ENCODE data around the gene TSFM. TPM values are rescaled to one million over a fixed set of nuclear protein-coding genes. Genes with fewer than 3 reads are reported as not detected.
A peak's percentile ranks its signal among the peaks of the same experiment; 100 is the strongest.

Gene TSFM
- total RNA-seq, 1 experiment from 2014 or later = 48.7 TPM

DNA sequence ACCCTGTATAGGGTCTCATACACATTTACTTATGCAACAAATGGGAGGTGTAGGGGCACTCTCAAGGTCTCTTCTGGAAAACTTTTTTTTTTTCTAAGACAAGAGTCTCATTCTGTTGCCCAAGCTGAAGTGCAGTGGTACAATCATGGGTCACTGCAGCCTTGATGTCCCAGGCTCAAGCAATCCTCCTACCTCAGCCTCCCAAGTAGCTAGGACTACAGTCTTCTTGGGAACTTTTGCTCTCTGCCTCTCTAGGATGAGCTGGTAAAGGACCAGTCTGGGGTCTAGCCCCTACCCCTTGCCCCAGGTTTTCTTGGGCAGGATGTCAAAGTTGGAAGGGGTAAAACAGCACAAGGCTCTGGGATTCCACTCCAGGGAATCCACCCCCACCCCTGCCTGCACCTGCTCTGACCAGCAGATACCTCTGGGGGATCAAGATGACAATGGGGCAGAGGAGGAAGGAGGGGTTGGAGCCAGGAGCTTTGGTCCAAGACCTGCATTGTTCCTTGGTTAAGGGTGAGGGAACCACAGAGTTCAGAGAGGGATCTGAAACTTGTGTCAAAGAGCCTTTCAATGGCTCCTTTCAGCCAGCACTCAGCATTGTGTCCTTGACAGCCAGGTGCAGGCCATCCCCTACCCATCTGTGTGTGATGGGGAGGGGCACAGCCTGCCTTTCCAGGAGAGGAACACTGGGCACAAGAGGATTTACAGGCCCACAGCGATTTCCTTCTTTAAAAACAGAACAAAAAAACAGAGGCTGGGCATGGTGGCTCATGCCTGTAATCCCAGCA is 51.7 kb downstream of the TSFM start (continued):
- TF ChIP-seq ZNF425 (CRISPR knock-in tag; conservative IDR thresholded peaks at IDR 0.05) (no peak), ZNF232 (CRISPR knock-in tag; IDR thresholded peaks at IDR 0.05) (no peak), ZNF423 (CRISPR knock-in tag; IDR thresholded peaks at IDR 0.05) (no peak), ESRRA (CRISPR knock-in tag; IDR thresholded peaks at IDR 0.05; ENCODE audit: borderline replicate concordance) (no peak), ATF2 (CRISPR knock-in tag; IDR thresholded peaks at IDR 0.05; ENCODE audit: borderline replicate concordance, low read depth) (no peak), E2F4 (CRISPR knock-in tag; IDR thresholded peaks at IDR 0.05; ENCODE audit: borderline replicate concordance, low read depth) (no peak), MLX (CRISPR knock-in tag; IDR thresholded peaks at IDR 0.05) (no peak), PRDM15 (CRISPR knock-in tag; IDR thresholded peaks at IDR 0.05) (no peak), NR1H2 (CRISPR knock-in tag; IDR thresholded peaks at IDR 0.05) (no peak)
- TF ChIP-seq, protein P1, sequence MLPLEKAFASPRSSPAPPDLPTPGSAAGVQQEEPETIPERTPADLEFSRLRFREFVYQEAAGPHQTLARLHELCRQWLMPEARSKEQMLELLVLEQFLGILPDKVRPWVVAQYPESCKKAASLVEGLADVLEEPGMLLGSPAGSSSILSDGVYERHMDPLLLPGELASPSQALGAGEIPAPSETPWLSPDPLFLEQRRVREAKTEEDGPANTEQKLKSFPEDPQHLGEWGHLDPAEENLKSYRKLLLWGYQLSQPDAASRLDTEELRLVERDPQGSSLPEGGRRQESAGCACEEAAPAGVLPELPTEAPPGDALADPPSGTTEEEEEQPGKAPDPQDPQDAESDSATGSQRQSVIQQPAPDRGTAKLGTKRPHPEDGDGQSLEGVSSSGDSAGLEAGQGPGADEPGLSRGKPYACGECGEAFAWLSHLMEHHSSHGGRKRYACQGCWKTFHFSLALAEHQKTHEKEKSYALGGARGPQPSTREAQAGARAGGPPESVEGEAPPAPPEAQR (CRISPR knock-in tag; IDR thresholded peaks at IDR 0.05) = no peak

GRCh38 chr12:57835366-57836288 is 53.0 kb downstream of the TSFM start:
- Mint-ChIP-seq H3K27ac (peak overlapping the region; percentile 97), H3K27me3 (ENCODE audit: low read depth) (no peaks in the 10 kb centered on the region), H3K4me3 (peak overlapping the region; percentile 47), H3K4me1 (peaks cover 88% of the 10 kb centered on the region), H3K9me3 (no peaks in the 10 kb centered on the region), H3K36me3 (no peaks in the 10 kb centered on the region)
- DNase-seq (ENCODE audit: low spot score) (no peak), ATAC-seq (no peak)
- CTCF ChIA-PET = interaction anchor here (1.6 to 6.7 kb wide), 6 partner anchors 11 to 69 kb away, joined by 3 to 77 read pairs (median 20); partner anchors contain the start of gene CTDSP2
- TF ChIP-seq ZNF671 (CRISPR knock-in tag; IDR thresholded peaks at IDR 0.05) (no peak), TEAD4 (CRISPR knock-in tag; IDR thresholded peaks at IDR 0.05) (0 out of 2 replicates have a peak, but pooled peaks have one; percentile 15), ZNF121 (CRISPR knock-in tag; IDR thresholded peaks at IDR 0.05) (0 out of 2 replicates have a peak, but pooled peaks have one; percentile 12)
- POLR2A ChIA-PET = interaction anchor here (0.6 to 7.8 kb wide), 3 partner anchors 10 to 400 kb away, joined by 4 to 134 read pairs (median 13); partner anchors contain the start of gene CTDSP2
